Measurements from ENCODE around the gene INPP5F. TPM values are rescaled to one million over a fixed set of nuclear protein-coding genes. Genes with fewer than 3 reads are reported as not detected.

INPP5F gene
- total and polyA plus RNA-seq, 2 of the 13 experiments (the other 11 are each of a cell fraction or from before 2014, with no cell fraction given), result 12.5 to 15.7 TPM

- TF ChIP-seq IRF2 (CRISPR knock-in tag; IDR thresholded peaks at IDR 0.05) (peak; percentile 81), TEAD3 (CRISPR knock-in tag; optimal IDR thresholded peaks at IDR 0.05; ENCODE audit: borderline replicate concordance) (no peak), CREM (IDR thresholded peaks at IDR 0.05) (0 out of 2 replicates have a peak, but pooled peaks have one; percentile 22), CREM (CRISPR knock-in tag; IDR thresholded peaks at IDR 0.05) (no peak), RAD51 (IDR thresholded peaks at IDR 0.05; ENCODE audit: borderline replicate concordance) (no peak), ZNF639 (CRISPR knock-in tag; conservative IDR thresholded peaks at IDR 0.05) (no peak), NCOA2 (CRISPR knock-in tag; IDR thresholded peaks at IDR 0.05) (no peak), SP5 (CRISPR knock-in tag; IDR thresholded peaks at IDR 0.05; ENCODE audit: borderline replicate concordance, low read depth) (no peak), RXRA (CRISPR knock-in tag; IDR thresholded peaks at IDR 0.05) (peak; percentile 47; the same call in 1 of the 2 replicates), ZNF749 (CRISPR knock-in tag; IDR thresholded peaks at IDR 0.05; ENCODE audit: borderline replicate concordance) (0 out of 2 replicates have a peak, but pooled peaks have one; percentile 50), ZMYM2 (CRISPR knock-in tag; IDR thresholded peaks at IDR 0.05) (no peak), GFI1 (CRISPR knock-in tag; IDR thresholded peaks at IDR 0.05; ENCODE audit: borderline replicate concordance) (no peak), NFIB (CRISPR knock-in tag; IDR thresholded peaks at IDR 0.05; ENCODE audit: borderline replicate concordance) (no peak), ZNF331 (CRISPR knock-in tag; IDR thresholded peaks at IDR 0.05) (peak; percentile 58), GPN1 (CRISPR knock-in tag; IDR thresholded peaks at IDR 0.05; ENCODE audit: borderline replicate concordance) (no peak), ZNF431 (CRISPR knock-in tag; IDR thresholded peaks at IDR 0.05; ENCODE audit: borderline replicate concordance, low read depth) (0 out of 2 replicates have a peak, but pooled peaks have one; percentile 40), CSRNP2 (CRISPR knock-in tag; conservative IDR thresholded peaks at IDR 0.05; ENCODE audit: low read depth) (no peak), CAMTA2 (CRISPR knock-in tag; IDR thresholded peaks at IDR 0.05; ENCODE audit: borderline replicate concordance) (0 out of 2 replicates have a peak, but pooled peaks have one; percentile 40)
- TF ChIP-seq, protein P1, sequence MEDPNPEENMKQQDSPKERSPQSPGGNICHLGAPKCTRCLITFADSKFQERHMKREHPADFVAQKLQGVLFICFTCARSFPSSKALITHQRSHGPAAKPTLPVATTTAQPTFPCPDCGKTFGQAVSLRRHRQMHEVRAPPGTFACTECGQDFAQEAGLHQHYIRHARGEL (CRISPR knock-in tag; IDR thresholded peaks at IDR 0.05), result no peak
- TF ChIP-seq, protein P2, sequence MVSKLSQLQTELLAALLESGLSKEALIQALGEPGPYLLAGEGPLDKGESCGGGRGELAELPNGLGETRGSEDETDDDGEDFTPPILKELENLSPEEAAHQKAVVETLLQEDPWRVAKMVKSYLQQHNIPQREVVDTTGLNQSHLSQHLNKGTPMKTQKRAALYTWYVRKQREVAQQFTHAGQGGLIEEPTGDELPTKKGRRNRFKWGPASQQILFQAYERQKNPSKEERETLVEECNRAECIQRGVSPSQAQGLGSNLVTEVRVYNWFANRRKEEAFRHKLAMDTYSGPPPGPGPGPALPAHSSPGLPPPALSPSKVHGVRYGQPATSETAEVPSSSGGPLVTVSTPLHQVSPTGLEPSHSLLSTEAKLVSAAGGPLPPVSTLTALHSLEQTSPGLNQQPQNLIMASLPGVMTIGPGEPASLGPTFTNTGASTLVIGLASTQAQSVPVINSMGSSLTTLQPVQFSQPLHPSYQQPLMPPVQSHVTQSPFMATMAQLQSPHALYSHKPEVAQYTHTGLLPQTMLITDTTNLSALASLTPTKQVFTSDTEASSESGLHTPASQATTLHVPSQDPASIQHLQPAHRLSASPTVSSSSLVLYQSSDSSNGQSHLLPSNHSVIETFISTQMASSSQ (IDR thresholded peaks at IDR 0.05; ENCODE audit: low read depth), result no peak
- TF ChIP-seq, protein P2 (CRISPR knock-in tag; IDR thresholded peaks at IDR 0.05; ENCODE audit: borderline replicate concordance), result 0 out of 2 replicates have a peak, but pooled peaks have one; percentile 39
- TF ChIP-seq, protein P3, sequence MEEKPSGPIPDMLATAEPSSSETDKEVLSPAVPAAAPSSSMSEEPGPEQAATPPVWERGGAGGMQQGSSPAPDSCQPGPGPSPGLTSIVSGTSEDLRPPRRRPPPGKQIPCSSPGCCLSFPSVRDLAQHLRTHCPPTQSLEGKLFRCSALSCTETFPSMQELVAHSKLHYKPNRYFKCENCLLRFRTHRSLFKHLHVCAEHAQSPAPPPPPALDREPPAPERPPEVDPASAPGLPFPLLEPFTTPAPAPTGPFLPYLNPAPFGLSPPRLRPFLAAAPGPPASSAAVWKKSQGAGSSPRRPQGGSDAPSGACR (CRISPR knock-in tag; IDR thresholded peaks at IDR 0.05), result no peak
These were observed 147.2 kb downstream of the INPP5F start (continued) for GRCh38 chr10:119872860-119873681.
